Ovary (tissue), 9 donors: ENCODE measurements around the gene IRX6. TPM values are rescaled to one million over a fixed set of nuclear protein-coding genes. Genes with fewer than 3 reads are reported as not detected.

Experiments used
- DNase-seq, 5 donors: peaks; one replicate each; pipeline ENCODE4 v3.0.0-alpha.2; 2019 to 2020
- H3K27ac ChIP-seq, 2 donors: fragments of 200-600 bp; one replicate each; pipeline versions ENCODE4 v1.5.1 to v1.8.0; 2019 to 2022
- H3K27me3 ChIP-seq: fragments of 200-600 bp; one replicate; pipeline ENCODE4 v1.8.0; 2022
- H3K36me3 ChIP-seq: fragments of 200-600 bp; sonication (generic); one replicate; pipeline ENCODE4 v1.5.1; 2019
- H3K4me1 ChIP-seq: one replicate; pipeline ENCODE4 v1.8.1; 2013; ENCODE audit warnings: mild to moderate bottlenecking, moderate library complexity; ENCODE audit not compliant: insufficient read depth
- H3K4me3 ChIP-seq: fragments of 200-600 bp; sonication (generic); one replicate; pipeline ENCODE4 v1.5.1; 2017
- H3K9me3 ChIP-seq, 2 donors: fragments of 200-600 bp in 1 of 2; sonication (generic) in 1 of 2; one replicate each; pipeline versions ENCODE4 v1.5.1 to v1.8.1; 2013 to 2019; ENCODE audit warnings: mild to moderate bottlenecking in 1 of 2, moderate library complexity in 1 of 2
- EP300 ChIP-seq: sonication (generic); formaldehyde crosslinking; IDR thresholded peaks from one replicate; pipeline ENCODE4 v1.6.1; 2017; ENCODE audit warnings: antibody characterized with exemption
- POLR2A ChIP-seq: fragments of 450-650 bp; IDR thresholded peaks from one replicate; pipeline ENCODE4 v1.6.1; 2017; ENCODE audit warnings: antibody characterized with exemption, mild to moderate bottlenecking, moderate library complexity
- WGBS, 3 donors: extraction: QIAGEN DNeasy Blood & Tissue Kit in 1 of 3; methylation state at CpG; one replicate each; pipeline versions ENCODE4 v1.1.5 to v1.1.7; 2013 to 2017; 5-methylcytosine and 5-hydroxymethylcytosine counted together
- intact Hi-C, 4 donors: fragments of 100-400 bp; cut with DNase I; formaldehyde crosslinking; loops; one replicate each; pipeline versions ENCODE4 v1.11.0 to v1.15.1; 2022 to 2023
- polyA plus RNA-seq, 2 donors: library from polyadenylated mRNA; stranded (reverse); fragments of 200-250 nt in 1 of 2; fragments of 350-450 nt in 1 of 2; fragmentation: Illumina TruSeq in 1 of 2; extraction: RNeasy Lipid Tissue Mini Kit (QIAGEN cat#74804) in 1 of 2; gene quantifications; one replicate each; pipeline ENCODE4 v1.2.3, GENCODE V29; 2013 to 2014
- total RNA-seq, 7 donors: library from RNA; depleted of rRNA in 2 of 7; stranded (reverse); fragments of >200 nt in 2 of 7; fragmentation: NEBNext Ultra II Directional in 3 of 7; extraction: Animal tissue kit (Norgen Biotek cat#: 25700) in 3 of 7; gene quantifications; one replicate each; pipeline versions ENCODE4 v1.1.0 to v1.2.4, GENCODE V29; 2016 to 2023
- TF ChIP-seq, protein P1 (sequence below), 3 donors: fragments of 450-650 bp in 2 of 3; fragments of 200-600 bp in 1 of 3; IDR thresholded peaks; one replicate each; pipeline versions ENCODE4 v1.5.1 to v1.8.0; 2016 to 2022; ENCODE audit warnings: antibody characterized with exemption in 3 of 3, mild to moderate bottlenecking in 1 of 3
- donor health status: DM: no; HTN: no; CAD: no; lungs with moderate emphysema.
- donor health status: DM: no; HTN: no; CAD: no.
- donor health status: Bipolar disorder and iron deficiency.
- donor health status: DM: yes; HTN: yes; CAD: no.
- donor health status: DM: no; HTN: no; CAD: no.
- donor health status: DM: yes; HTN: yes; CAD: no.

IRX6 gene
- total and polyA plus RNA-seq, 9 donors, result 0.06 to 0.80 (median 0.10) TPM; not detected in 3

GRCh38 chr16:55277536-55277935 is 46.5 kb upstream of the IRX6 start:
- 43 to 90% (median 69%) methylated on average over 1 of the region's 1 CpG for WGBS, 3 donors
- Histone ChIP-seq H3K4me1 (no peaks in the 10 kb centered on the region), H3K27me3 (no peaks in the 10 kb centered on the region), H3K27ac (no peak overlapping the region), H3K9me3 (no peaks in the 10 kb centered on the region), H3K4me3 (no peak overlapping the region), H3K36me3 (no peaks in the 10 kb centered on the region)
- TF ChIP-seq POLR2A (no peak), EP300 (no peak)
- TF ChIP-seq, protein P1, sequence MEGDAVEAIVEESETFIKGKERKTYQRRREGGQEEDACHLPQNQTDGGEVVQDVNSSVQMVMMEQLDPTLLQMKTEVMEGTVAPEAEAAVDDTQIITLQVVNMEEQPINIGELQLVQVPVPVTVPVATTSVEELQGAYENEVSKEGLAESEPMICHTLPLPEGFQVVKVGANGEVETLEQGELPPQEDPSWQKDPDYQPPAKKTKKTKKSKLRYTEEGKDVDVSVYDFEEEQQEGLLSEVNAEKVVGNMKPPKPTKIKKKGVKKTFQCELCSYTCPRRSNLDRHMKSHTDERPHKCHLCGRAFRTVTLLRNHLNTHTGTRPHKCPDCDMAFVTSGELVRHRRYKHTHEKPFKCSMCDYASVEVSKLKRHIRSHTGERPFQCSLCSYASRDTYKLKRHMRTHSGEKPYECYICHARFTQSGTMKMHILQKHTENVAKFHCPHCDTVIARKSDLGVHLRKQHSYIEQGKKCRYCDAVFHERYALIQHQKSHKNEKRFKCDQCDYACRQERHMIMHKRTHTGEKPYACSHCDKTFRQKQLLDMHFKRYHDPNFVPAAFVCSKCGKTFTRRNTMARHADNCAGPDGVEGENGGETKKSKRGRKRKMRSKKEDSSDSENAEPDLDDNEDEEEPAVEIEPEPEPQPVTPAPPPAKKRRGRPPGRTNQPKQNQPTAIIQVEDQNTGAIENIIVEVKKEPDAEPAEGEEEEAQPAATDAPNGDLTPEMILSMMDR (IDR thresholded peaks at IDR 0.05), result no peak
- no peak for DNase-seq
- intact Hi-C loops, result no loop called here

DNA sequence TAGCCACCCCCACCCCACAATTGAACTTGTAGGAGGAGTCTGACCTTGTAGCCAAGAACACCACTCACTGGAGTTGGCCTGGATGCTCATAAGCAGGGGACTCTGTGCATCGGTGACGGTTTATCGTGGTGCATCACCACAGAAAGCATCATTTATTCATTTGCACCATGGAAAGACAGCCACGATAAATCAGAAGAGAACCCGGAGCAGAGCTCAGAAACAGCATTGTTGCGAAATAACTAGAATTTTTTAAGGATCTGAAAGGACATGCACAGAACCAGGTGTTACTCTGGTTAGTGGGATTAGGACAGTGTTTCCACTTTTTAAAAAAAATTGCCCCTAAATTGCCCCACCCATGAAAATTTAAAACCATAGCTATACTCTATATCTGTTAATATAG is 44.4 kb upstream of the IRX6 start:
- Histone ChIP-seq H3K36me3 (no peaks in the 10 kb centered on the region), H3K27ac (no peak overlapping the region), H3K27me3 (no peaks in the 10 kb centered on the region), H3K9me3 (no peaks in the 10 kb centered on the region), H3K4me1 (no peaks in the 10 kb centered on the region), H3K4me3 (no peak overlapping the region)
- 64 to 75% (median 65%) methylated on average over 6 of the region's 6 CpGs for WGBS, 3 donors
- intact Hi-C loops, result no loop called here
- TF ChIP-seq POLR2A, result no peak
- TF ChIP-seq EP300, result no peak
- TF ChIP-seq, protein P1 (IDR thresholded peaks at IDR 0.05), result no peak
- no peak for DNase-seq

DNA sequence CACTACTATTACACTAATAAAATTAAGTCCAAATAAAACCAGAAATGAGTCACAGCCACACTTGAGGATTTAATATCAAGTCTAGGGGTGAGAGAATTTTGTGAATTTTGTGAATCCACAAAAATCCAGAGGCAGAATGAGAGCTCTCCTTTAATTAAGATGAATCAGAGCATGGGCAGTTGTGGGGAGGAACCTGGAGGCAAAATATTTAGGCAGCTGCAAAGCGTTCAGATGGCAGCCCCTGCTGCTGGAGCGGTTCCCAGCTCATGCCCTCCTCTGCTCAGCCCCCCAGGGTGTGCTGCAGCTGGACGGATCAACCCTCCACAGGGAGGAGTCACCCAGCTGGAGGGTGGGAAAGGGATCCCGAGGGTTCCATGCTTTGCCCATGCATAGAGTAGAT is 43.4 kb upstream of the IRX6 start:
- Histone ChIP-seq H3K4me1 (no peaks in the 10 kb centered on the region), H3K36me3 (no peaks in the 10 kb centered on the region), H3K27ac (no peak overlapping the region), H3K4me3 (no peak overlapping the region), H3K9me3 (no peaks in the 10 kb centered on the region), H3K27me3 (no peaks in the 10 kb centered on the region)
- WGBS, 3 donors, result 8 to 19% (median 11%) methylated on average over 4 of the region's 4 CpGs
- TF ChIP-seq, protein P1 (IDR thresholded peaks at IDR 0.05), result no peak
- no peak for TF ChIP-seq EP300
- no peak for TF ChIP-seq POLR2A
- intact Hi-C loops, result no loop called here
- no peak for DNase-seq

GRCh38 chr16:55282441-55282840 is 41.6 kb upstream of the IRX6 start:
- no peaks in the 10 kb centered on the region for H3K36me3 ChIP-seq
- no peak for DNase-seq
- WGBS, 3 donors, result 33 to 38% (median 35%) methylated on average over 1 of the region's 1 CpG
- intact Hi-C loops, result no loop called here
- H3K27ac ChIP-seq, result no peak overlapping the region
- no peaks in the 10 kb centered on the region for H3K4me1 ChIP-seq
- TF ChIP-seq EP300 (no peak), POLR2A (no peak)
- TF ChIP-seq, protein P1 (IDR thresholded peaks at IDR 0.05), result no peak
- no peak overlapping the region for H3K4me3 ChIP-seq
- H3K9me3 ChIP-seq, result no peaks in the 10 kb centered on the region
- H3K27me3 ChIP-seq, result no peaks in the 10 kb centered on the region
